Osteoblast (primary cell): ENCODE measurements around the gene NTNG1. TPM values are rescaled to one million over a fixed set of nuclear protein-coding genes. Genes with fewer than 3 reads are reported as not detected.

Source experiments
- DNase-seq: peaks from one replicate; pipeline ENCODE4 v3.0.0; 2011; ENCODE audit warnings: low spot score, mixed read lengths; ENCODE audit not compliant: insufficient read length; ENCODE audit errors: missing footprints
- H2AFZ ChIP-seq: 2 replicates; pipeline ENCODE4 v1.6.0; 2011; ENCODE audit warnings: mild to moderate bottlenecking, low read length
- H3K27ac ChIP-seq: 2 replicates; pipeline ENCODE4 v1.5.1; 2011; ENCODE audit warnings: mild to moderate bottlenecking, low read depth, low read length, moderate library complexity
- H3K27me3 ChIP-seq: 2 replicates; pipeline ENCODE4 v1.6.0; 2012; ENCODE audit warnings: mild to moderate bottlenecking, control low read depth, inconsistent platforms, low read length, moderate library complexity; ENCODE audit not compliant: insufficient read depth
- H3K36me3 ChIP-seq: 2 replicates; pipeline ENCODE4 v1.5.1; 2011; ENCODE audit warnings: mild to moderate bottlenecking, low read length, control low read depth, moderate library complexity; ENCODE audit not compliant: insufficient read depth
- H3K4me1 ChIP-seq: 2 replicates; pipeline ENCODE4 v1.5.1; 2011; ENCODE audit warnings: mild to moderate bottlenecking, low read length, control low read depth, moderate library complexity; ENCODE audit not compliant: insufficient read depth
- H3K4me2 ChIP-seq: 2 replicates; pipeline ENCODE4 v1.6.0; 2011; ENCODE audit warnings: mild to moderate bottlenecking, low read length; ENCODE audit not compliant: insufficient read depth
- H3K4me3 ChIP-seq: fragments of 200-600 bp; sonication (generic); 3 replicates; pipeline ENCODE4 v1.5.1; 2012; ENCODE audit warnings: mild to moderate bottlenecking, low read length, inconsistent platforms; ENCODE audit not compliant: insufficient read depth
- H3K79me2 ChIP-seq: 2 replicates; pipeline ENCODE4 v1.6.0; 2012; ENCODE audit warnings: mild to moderate bottlenecking, low read length, control low read depth, inconsistent platforms; ENCODE audit not compliant: insufficient read depth
- H3K9me3 ChIP-seq: 2 replicates; pipeline ENCODE4 v1.5.1; 2011; ENCODE audit warnings: low read depth, low read length, control low read depth
- H4K20me1 ChIP-seq: 2 replicates; pipeline ENCODE4 v1.6.0; 2012; ENCODE audit warnings: mild to moderate bottlenecking, low read length, control low read depth; ENCODE audit not compliant: insufficient read depth
- CTCF ChIP-seq: IDR thresholded peaks from 2 replicates; pipeline ENCODE4 v1.5.1; 2011; ENCODE audit warnings: mild to moderate bottlenecking, low read depth, low read length, moderate library complexity; ENCODE audit errors: extremely low read depth
- total RNA-seq: library from RNA; depleted of rRNA; stranded (reverse); fragments of >200 nt; gene quantifications from 2 replicates; pipeline ENCODE4 v1.2.3, GENCODE V29; 2012

Gene NTNG1
- total RNA-seq, 1 donor: 3.6 TPM

- Histone ChIP-seq H3K36me3 (no peaks in the 10 kb centered on the region), H2AFZ (no peak overlapping the region), H3K9me3 (no peaks in the 10 kb centered on the region), H3K4me3 (no peak overlapping the region), H3K4me1 (no peaks in the 10 kb centered on the region), H3K27me3 (no peaks in the 10 kb centered on the region), H4K20me1 (no peaks in the 10 kb centered on the region), H3K4me2 (no peak overlapping the region), H3K27ac (no peak overlapping the region), H3K79me2 (no peaks in the 10 kb centered on the region)
- no peak for TF ChIP-seq CTCF
- no peak for DNase-seq
These were observed 291.3 kb downstream of the NTNG1 start for GRCh38 chr1:107432108-107432507.

GRCh38 chr1:107433068-107433467 lies 292.2 kb downstream of the NTNG1 start:
- Histone ChIP-seq H3K4me2 (no peak overlapping the region), H3K27me3 (no peaks in the 10 kb centered on the region), H4K20me1 (no peaks in the 10 kb centered on the region), H3K79me2 (no peaks in the 10 kb centered on the region), H3K27ac (no peak overlapping the region), H3K9me3 (no peaks in the 10 kb centered on the region), H3K4me3 (no peak overlapping the region), H2AFZ (no peak overlapping the region), H3K36me3 (no peaks in the 10 kb centered on the region), H3K4me1 (no peaks in the 10 kb centered on the region)
- DNase-seq: no peak
- no peak for TF ChIP-seq CTCF

- Histone ChIP-seq H2AFZ (no peak overlapping the region), H3K27ac (no peak overlapping the region), H3K79me2 (no peaks in the 10 kb centered on the region), H3K27me3 (no peaks in the 10 kb centered on the region), H4K20me1 (no peaks in the 10 kb centered on the region), H3K4me2 (no peak overlapping the region), H3K4me1 (no peaks in the 10 kb centered on the region), H3K36me3 (no peaks in the 10 kb centered on the region), H3K4me3 (no peak overlapping the region), H3K9me3 (no peaks in the 10 kb centered on the region)
- DNase-seq: no peak
- no peak for TF ChIP-seq CTCF
These were observed 293.0 kb downstream of the NTNG1 start for GRCh38 chr1:107433635-107434360.

- Histone ChIP-seq H3K4me1 (no peaks in the 10 kb centered on the region), H3K4me2 (no peak overlapping the region), H3K36me3 (no peaks in the 10 kb centered on the region), H3K4me3 (no peak overlapping the region), H3K27ac (no peak overlapping the region), H3K27me3 (no peaks in the 10 kb centered on the region), H3K79me2 (no peaks in the 10 kb centered on the region), H2AFZ (no peak overlapping the region), H3K9me3 (no peaks in the 10 kb centered on the region), H4K20me1 (no peaks in the 10 kb centered on the region)
- DNase-seq: no peak
- no peak for TF ChIP-seq CTCF
These were observed 293.5 kb downstream of the NTNG1 start for GRCh38 chr1:107434361-107434693.
